Measurements from ENCODE around the gene PBX1.

The PBX1 gene

DNA sequence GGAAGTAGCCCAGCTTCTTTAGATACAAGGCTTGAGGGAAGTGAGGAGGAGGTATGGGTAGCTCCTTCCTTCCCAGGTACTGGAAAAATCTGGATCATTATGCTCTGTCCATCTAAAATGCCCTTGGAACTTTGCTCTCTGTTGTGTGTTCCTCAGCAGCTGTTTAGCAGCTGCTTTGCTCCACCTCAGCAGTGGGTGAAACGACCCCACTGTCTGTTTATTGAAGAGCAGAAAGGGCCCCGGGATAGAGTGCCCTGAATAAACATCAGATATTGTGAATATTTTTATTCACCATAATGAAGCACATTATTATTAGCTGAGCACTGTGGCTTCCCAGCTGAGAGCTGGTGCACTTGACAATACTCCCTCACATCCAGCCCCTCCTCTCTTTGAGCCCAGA lies 237.9 kb downstream of the PBX1 start:
- TF ChIP-seq, protein P1, sequence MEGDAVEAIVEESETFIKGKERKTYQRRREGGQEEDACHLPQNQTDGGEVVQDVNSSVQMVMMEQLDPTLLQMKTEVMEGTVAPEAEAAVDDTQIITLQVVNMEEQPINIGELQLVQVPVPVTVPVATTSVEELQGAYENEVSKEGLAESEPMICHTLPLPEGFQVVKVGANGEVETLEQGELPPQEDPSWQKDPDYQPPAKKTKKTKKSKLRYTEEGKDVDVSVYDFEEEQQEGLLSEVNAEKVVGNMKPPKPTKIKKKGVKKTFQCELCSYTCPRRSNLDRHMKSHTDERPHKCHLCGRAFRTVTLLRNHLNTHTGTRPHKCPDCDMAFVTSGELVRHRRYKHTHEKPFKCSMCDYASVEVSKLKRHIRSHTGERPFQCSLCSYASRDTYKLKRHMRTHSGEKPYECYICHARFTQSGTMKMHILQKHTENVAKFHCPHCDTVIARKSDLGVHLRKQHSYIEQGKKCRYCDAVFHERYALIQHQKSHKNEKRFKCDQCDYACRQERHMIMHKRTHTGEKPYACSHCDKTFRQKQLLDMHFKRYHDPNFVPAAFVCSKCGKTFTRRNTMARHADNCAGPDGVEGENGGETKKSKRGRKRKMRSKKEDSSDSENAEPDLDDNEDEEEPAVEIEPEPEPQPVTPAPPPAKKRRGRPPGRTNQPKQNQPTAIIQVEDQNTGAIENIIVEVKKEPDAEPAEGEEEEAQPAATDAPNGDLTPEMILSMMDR (IDR thresholded peaks at IDR 0.05; ENCODE audit: insufficient read depth, missing control alignments), result no peak
- no peak for DNase-seq (ENCODE audit: insufficient read length, low spot score)
- FAIRE-seq, result no peak

DNA sequence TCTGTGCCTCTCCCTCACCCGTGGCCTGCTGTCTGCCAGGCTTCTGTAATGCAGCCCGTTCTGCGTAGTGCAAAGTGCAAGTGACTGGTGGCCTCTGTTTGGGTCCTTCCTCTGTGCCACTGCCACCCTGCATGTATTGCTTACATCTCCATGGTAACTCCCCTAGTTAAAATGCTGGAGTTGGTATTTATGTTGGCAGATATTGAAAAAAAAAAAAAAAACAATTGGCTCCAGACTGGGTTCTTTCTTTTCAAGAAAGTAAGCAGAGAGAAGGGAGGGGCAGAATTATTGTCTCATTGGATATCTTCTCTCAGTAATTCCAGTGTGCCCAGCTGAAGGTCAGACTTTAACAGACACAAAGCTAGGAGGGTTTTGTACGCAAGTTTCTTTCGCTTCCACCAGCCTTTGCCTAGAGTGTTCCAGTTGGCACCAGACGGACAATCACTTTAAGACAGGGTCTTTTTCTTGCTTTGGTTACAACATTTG lies 242.3 kb downstream of the PBX1 start:
- DNase-seq (ENCODE audit: insufficient read length, low spot score) (no peak), FAIRE-seq (peak; percentile 55)
- TF ChIP-seq, protein P1 (IDR thresholded peaks at IDR 0.05; ENCODE audit: insufficient read depth, missing control alignments), result no peak

DNA sequence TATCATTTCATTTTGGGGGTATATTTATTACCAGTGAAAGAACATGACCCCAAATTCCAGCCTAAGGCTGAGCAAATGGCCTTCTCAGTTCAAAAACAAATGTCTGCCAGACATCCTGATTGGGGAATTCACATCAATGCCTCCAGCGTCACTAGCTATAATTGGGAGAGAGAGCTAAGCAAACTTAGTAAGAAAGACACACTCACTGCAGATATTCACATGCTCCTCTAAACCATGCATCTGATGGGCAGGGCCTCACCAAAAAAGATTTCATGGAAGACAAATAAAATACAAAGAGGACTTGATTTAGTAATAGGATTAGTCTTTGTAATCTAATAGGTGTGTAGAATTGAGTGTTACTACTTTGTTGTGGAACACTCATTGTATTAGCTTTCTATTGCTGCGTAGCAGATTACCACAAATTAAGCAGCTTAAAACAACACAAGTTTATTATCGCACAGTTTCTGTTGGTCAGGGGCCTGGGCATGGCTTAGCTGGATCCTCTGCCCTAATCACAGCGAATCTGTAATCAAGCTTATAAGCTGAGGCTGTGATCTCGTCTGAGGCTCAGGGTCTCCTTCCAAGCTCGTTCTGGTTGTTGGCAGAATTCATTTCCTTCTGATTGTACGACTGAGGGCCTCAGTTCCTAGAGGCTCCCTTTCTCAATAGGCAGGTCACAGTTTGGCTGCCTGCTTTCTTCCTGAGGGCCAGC lies 243.0 kb downstream of the PBX1 start:
- TF ChIP-seq, protein P1 (IDR thresholded peaks at IDR 0.05; ENCODE audit: insufficient read depth, missing control alignments), result no peak
- FAIRE-seq (peak; percentile 100), DNase-seq (ENCODE audit: insufficient read length, low spot score) (peak; percentile 39)

DNA sequence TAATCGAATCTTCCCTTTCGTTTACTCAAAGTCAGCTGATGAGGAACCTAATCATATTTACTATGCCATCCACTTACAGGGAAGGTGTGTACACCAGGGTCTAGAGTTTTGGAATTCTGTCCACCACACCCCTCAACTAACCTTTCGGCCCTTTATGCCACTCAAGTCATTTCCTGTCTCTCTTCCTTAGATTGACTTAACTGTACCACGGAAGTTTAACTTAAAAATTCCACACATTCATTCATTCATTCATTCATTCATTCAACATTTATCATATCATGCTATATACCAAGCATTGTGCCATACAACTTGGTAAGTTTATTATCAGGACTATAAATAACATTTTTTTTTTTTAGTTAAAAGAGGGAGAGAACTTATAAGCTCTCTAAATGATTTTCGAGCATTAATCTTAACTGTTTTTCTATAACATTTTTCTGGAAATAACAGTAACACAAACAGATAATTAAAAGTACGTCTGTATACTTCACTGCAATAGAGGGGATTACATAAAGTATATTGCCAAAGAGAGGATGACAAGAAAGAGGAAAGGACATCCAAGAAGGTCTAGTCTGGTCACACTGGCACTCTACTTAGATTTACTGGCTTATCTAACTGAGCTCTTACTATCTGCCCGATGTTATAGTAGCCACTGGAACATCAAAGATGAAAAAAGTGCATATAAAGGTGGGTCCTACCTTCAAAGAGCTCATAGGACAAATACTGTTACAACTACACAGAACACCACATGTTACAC lies 243.7 kb downstream of the PBX1 start:
- FAIRE-seq (peak; percentile 84), DNase-seq (ENCODE audit: insufficient read length, low spot score) (no peak)
- TF ChIP-seq, protein P1 (IDR thresholded peaks at IDR 0.05; ENCODE audit: insufficient read depth, missing control alignments), result no peak

DNA sequence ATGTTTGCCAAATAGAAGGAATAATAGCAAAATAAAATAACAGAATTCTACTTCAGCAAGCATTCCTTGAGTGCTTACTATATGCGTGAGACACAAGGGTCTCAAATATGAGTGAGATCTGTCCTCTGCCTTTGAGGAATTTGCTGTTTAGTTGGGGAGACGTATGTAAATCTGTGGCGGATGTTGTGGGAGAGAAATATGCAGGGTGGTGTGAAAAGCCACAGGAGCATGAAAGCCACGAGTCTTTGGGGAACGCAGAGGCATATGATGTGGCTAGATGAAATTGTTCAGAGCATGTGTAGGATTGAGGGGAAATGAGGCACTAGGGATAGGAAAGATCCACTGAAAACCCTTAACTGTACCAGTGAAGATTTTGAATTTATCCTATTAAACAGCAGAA lies 244.4 kb downstream of the PBX1 start:
- no peak for FAIRE-seq
- TF ChIP-seq, protein P1 (IDR thresholded peaks at IDR 0.05; ENCODE audit: insufficient read depth, missing control alignments), result no peak
- DNase-seq (ENCODE audit: insufficient read length, low spot score), result no peak

DNA sequence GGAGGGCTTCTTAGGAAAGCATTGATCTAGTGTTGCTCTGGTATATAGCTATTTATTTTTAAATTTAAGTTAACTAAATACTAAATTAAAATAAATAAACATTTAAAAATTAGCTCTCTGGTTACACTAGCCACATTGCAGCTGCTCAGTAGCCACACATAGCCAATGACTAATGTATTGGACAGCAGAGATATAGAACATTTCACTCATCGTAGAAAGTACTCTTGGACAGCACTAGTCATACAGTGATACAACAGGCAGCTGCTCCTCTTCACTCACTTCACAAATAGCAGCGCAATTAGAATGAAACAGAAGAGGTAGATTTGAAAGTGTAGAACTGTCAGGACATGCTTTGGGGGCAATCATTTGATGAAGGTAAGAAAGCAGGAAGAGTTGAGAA lies 245.4 kb downstream of the PBX1 start:
- TF ChIP-seq, protein P1 (IDR thresholded peaks at IDR 0.05; ENCODE audit: insufficient read depth, missing control alignments), result no peak
- FAIRE-seq (no peak), DNase-seq (ENCODE audit: insufficient read length, low spot score) (no peak)

DNA sequence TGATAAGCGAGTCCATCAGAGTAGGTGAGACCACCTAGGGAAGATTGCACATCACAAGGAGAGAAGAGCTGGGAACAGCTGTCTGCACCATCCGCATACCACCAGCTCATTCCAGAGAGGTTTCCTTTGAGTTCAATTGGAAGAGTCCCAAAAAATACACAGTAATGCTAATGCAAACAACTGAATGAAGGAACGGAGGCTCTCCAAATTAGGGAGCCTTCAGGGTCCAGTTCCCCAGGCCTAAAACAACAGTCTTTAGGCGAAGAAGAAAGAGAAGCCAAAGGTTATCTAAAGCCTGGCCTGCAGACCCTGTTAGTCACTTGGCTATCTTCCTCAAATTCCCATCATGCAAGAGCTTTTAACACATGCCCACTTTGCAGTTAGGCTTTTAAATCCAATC lies 246.4 kb downstream of the PBX1 start:
- no peak for DNase-seq (ENCODE audit: insufficient read length, low spot score)
- TF ChIP-seq, protein P1 (IDR thresholded peaks at IDR 0.05; ENCODE audit: insufficient read depth, missing control alignments), result no peak
- no peak for FAIRE-seq
